Lower lobe of right lung (tissue), 2 donors: ENCODE measurements around the gene DIP2C. TPM values are rescaled to one million over a fixed set of nuclear protein-coding genes. Genes with fewer than 3 reads are reported as not detected.
A peak's percentile ranks its signal among the peaks of the same experiment; 100 is the strongest.
"Not testable (repeated sequence)": the region's sequence is repeated elsewhere in the genome, so short reads cannot be mapped to it uniquely, and the experiment has no call there.

Source experiments
- ATAC-seq, 2 donors: fragments of 200-7000 bp; cut with Tn5 transposase; one replicate each; pipeline ENCODE4 v1.9.1; 2020 to 2022; ENCODE audit warnings: mild to moderate bottlenecking in 2 of 2, moderate library complexity in 2 of 2
- DNase-seq: peaks from one replicate; pipeline ENCODE4 v3.0.0-alpha.2; 2020
- H3K27ac ChIP-seq: fragments of 200-600 bp; one replicate; pipeline ENCODE4 v1.8.0; 2022
- H3K27me3 ChIP-seq: fragments of 200-600 bp; one replicate; pipeline ENCODE4 v1.8.0; 2022; ENCODE audit warnings: low read depth
- H3K36me3 ChIP-seq: fragments of 200-600 bp; one replicate; pipeline ENCODE4 v1.8.0; 2022; ENCODE audit warnings: mild to moderate bottlenecking
- H3K4me1 ChIP-seq: fragments of 200-600 bp; one replicate; pipeline ENCODE4 v1.8.0; 2022
- H3K4me3 ChIP-seq: fragments of 200-600 bp; one replicate; pipeline ENCODE4 v1.8.0; 2022; ENCODE audit warnings: mild to moderate bottlenecking
- H3K9me3 ChIP-seq: fragments of 200-600 bp; one replicate; pipeline ENCODE4 v1.8.0; 2022
- CTCF ChIP-seq: fragments of 200-600 bp; IDR thresholded peaks from one replicate; pipeline ENCODE4 v1.8.0; 2022; ENCODE audit warnings: antibody characterized with exemption, mild to moderate bottlenecking
- intact Hi-C: fragments of 100-400 bp; cut with DNase I; formaldehyde crosslinking; loops from one replicate; pipeline ENCODE4 v1.11.0; 2022
- total RNA-seq: library from RNA; stranded (reverse); fragmentation: NEBNext Ultra II Directional; extraction: Animal tissue kit (Norgen Biotek cat#: 25700); gene quantifications from one replicate; pipeline ENCODE4 v1.2.1, GENCODE V29; 2021
- donor health status: DM: no; HTN: yes; CAD: no; lungs with severe emphysema.

DIP2C gene
- total RNA-seq, 1 donor from 2014 or later = 15.1 TPM

- intact Hi-C loops = no loop called here
- H3K27me3 ChIP-seq = no peaks in the 10 kb centered on the region
- H3K4me3 ChIP-seq = no peak overlapping the region
- TF ChIP-seq CTCF = no peak
- ATAC-seq (peak in 1 of 2 donors; percentile 11), DNase-seq (no peak)
- H3K9me3 ChIP-seq = no peaks in the 10 kb centered on the region
- peaks cover 55% of the 10 kb centered on the region for H3K36me3 ChIP-seq
- H3K4me1 ChIP-seq = no peaks in the 10 kb centered on the region
- no peak overlapping the region for H3K27ac ChIP-seq
These were observed 320.8 kb downstream of the DIP2C start for GRCh38 chr10:368579-369220.

GRCh38 chr10:368107-368506, 321.4 kb downstream of the DIP2C start:
- ATAC-seq, H3K9me3 ChIP-seq, DNase-seq, H3K4me3 ChIP-seq, H3K27me3 ChIP-seq, intact Hi-C loops, H3K4me1 ChIP-seq, H3K27ac ChIP-seq: not testable (repeated sequence)
- H3K36me3 ChIP-seq = peaks cover 60% of the 10 kb centered on the region

DNA sequence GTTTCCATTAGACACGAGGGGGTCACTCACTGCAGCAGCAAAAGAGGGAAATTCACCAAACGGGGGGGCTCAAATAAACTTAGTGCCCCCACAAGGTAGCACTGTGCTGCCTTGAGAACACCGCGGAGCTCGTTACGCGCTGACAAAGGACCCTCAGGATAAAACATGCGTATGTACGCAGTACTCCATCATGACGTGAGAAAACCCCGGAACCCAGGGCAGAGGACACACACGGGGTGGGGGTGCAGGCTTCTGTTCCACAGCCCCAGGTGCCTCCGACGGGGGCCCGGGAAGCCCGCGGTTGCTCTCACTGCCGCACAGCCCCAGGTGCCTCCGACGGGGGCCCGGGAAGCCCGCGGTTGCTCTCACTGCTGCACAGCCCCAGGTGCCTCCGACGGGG, 321.8 kb downstream of the DIP2C start:
- ATAC-seq = no peak
- Histone ChIP-seq H3K36me3 (peaks cover 62% of the 10 kb centered on the region), H3K4me1 (no peaks in the 10 kb centered on the region), H3K9me3 (no peaks in the 10 kb centered on the region), H3K4me3 (no peak overlapping the region), H3K27ac (no peak overlapping the region), H3K27me3 (no peaks in the 10 kb centered on the region)
- no peak for DNase-seq
- no peak for TF ChIP-seq CTCF
- intact Hi-C loops = no loop called here

DNA sequence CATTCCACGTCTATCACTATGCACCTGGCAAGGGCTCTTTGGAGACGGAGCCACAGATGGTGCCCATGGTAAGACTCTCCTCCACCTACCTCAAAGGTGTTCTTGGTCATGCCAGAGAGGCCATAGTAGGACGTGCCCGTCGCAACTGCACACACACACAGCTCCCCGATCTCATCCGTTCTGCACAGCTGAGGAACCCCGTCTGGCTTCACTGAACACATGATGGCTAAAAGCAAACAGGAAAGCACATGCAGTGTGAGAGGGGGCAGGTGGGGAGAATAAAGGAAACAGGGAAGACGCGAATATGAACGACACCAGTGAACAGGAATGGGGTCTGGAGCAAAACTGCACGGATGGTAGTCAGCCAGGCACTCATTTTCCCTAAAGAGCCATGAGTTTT, 323.3 kb downstream of the DIP2C start:
- DNase-seq (no peak), ATAC-seq (no peak)
- H3K36me3 ChIP-seq = peaks cover 71% of the 10 kb centered on the region
- no peak overlapping the region for H3K4me3 ChIP-seq
- H3K9me3 ChIP-seq = no peaks in the 10 kb centered on the region
- no peaks in the 10 kb centered on the region for H3K4me1 ChIP-seq
- no peak for TF ChIP-seq CTCF
- no peaks in the 10 kb centered on the region for H3K27me3 ChIP-seq
- no peak overlapping the region for H3K27ac ChIP-seq
- intact Hi-C loops = no loop called here

- no peak overlapping the region for H3K27ac ChIP-seq
- H3K9me3 ChIP-seq = no peaks in the 10 kb centered on the region
- H3K27me3 ChIP-seq = no peaks in the 10 kb centered on the region
- intact Hi-C loops = no loop called here
- ATAC-seq (no peak), DNase-seq (no peak)
- peaks cover 83% of the 10 kb centered on the region for H3K36me3 ChIP-seq
- H3K4me3 ChIP-seq = no peak overlapping the region
- no peaks in the 10 kb centered on the region for H3K4me1 ChIP-seq
- TF ChIP-seq CTCF = no peak
These were observed 325.1 kb downstream of the DIP2C start for GRCh38 chr10:364267-364775.

- peaks cover 77% of the 10 kb centered on the region for H3K36me3 ChIP-seq
- TF ChIP-seq CTCF = no peak
- ATAC-seq (no peak), DNase-seq (no peak)
- intact Hi-C loops = no loop called here
- H3K4me3 ChIP-seq = no peak overlapping the region
- H3K9me3 ChIP-seq = no peaks in the 10 kb centered on the region
- no peaks in the 10 kb centered on the region for H3K4me1 ChIP-seq
- no peaks in the 10 kb centered on the region for H3K27me3 ChIP-seq
- H3K27ac ChIP-seq = no peak overlapping the region
These were observed 326.3 kb downstream of the DIP2C start for GRCh38 chr10:363152-363551.
